GM18520 (cell line): ENCODE data around the gene ZNF79.

ENCODE experiments used
- ATAC-seq: cut with Tn5 transposase; IDR thresholded peaks from one replicate; pipeline ENCODE4 v1.9.1; 2021; ENCODE audit not compliant: unreplicated experiment

The ZNF79 gene

GRCh38 chr9:127397646-127398274, 26.4 kb upstream of the ZNF79 start:
- no peak for ATAC-seq

- no peak for ATAC-seq
These were observed 25.9 kb upstream of the ZNF79 start for GRCh38 chr9:127398275-127398647.

GRCh38 chr9:127398715-127399400, 25.3 kb upstream of the ZNF79 start:
- ATAC-seq = no peak

- no peak for ATAC-seq
These were observed 24.4 kb upstream of the ZNF79 start for GRCh38 chr9:127399736-127400269.

GRCh38 chr9:127402401-127403090, 21.6 kb upstream of the ZNF79 start:
- ATAC-seq = no peak

GRCh38 chr9:127403507-127404192, 20.5 kb upstream of the ZNF79 start:
- ATAC-seq = no peak

- ATAC-seq = no peak
These were observed 19.6 kb upstream of the ZNF79 start for GRCh38 chr9:127404631-127405030.

- ATAC-seq = no peak
These were observed 18.6 kb upstream of the ZNF79 start for GRCh38 chr9:127405344-127406125.

GRCh38 chr9:127406799-127407491, 17.2 kb upstream of the ZNF79 start:
- ATAC-seq = no peak

GRCh38 chr9:127407492-127407843, 16.7 kb upstream of the ZNF79 start:
- no peak for ATAC-seq

GRCh38 chr9:127411122-127411521, 13.1 kb upstream of the ZNF79 start:
- ATAC-seq = no peak

GRCh38 chr9:127415141-127415540, 9.0 kb upstream of the ZNF79 start:
- no peak for ATAC-seq

- no peak for ATAC-seq
These were observed 8.5 kb upstream of the ZNF79 start for GRCh38 chr9:127415657-127416056.

GRCh38 chr9:127417131-127418036, 6.8 kb upstream of the ZNF79 start:
- no peak for ATAC-seq

GRCh38 chr9:127418037-127418471, 6.1 kb upstream of the ZNF79 start:
- no peak for ATAC-seq

GRCh38 chr9:127419348-127419747, 4.8 kb upstream of the ZNF79 start:
- no peak for ATAC-seq

GRCh38 chr9:127421057-127421456, 3.1 kb upstream of the ZNF79 start:
- no peak for ATAC-seq

GRCh38 chr9:127422133-127422782, 1.9 kb upstream of the ZNF79 start:
- ATAC-seq = no peak

GRCh38 chr9:127422787-127423186, 1.4 kb upstream of the ZNF79 start:
- no peak for ATAC-seq
